ENCODE results near the gene C11orf97.

DNA sequence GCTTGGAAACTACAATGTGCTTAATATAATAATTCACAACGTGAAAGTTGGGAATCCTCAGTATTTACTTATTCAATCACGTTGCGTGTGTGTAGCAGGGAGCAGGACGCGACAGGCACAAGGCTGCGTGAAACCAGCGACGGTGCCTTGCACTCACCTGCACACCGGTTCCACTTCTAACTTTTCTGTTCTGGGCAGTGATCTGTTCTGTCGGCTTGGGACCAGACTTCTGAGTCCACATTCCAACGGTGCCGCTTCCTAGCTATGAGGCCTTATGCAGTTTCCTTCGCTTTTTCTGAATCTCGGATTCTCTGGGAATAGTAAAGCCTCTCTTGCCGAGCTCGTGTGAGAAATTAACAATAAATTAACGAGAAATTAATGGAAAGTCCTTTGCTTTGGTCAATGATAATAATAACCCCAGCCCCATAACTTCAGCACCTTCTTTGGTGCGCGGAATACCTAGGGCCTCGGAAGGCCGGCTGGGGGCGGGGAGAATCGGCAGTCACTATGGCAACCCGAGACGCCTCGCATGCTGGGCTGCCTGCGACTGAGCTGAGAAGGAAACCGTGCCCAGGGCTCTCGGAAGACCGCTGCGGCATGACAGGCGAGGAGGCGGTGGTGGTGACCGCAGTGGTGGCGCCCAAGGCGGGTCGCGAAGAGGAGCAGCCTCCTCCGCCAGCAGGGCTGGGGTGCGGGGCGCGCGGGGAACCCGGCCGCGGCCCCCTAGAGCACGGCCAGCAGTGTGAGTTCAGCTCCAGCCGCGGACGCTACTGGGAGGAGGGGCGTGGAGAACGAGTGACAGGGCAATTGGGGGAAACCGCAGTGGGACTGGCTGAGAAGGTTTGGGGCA, at the start of gene C11orf97:
- TF ChIP-seq POLR2A (IDR thresholded peaks at IDR 0.05): no peak
- TF ChIP-seq, protein P1, sequence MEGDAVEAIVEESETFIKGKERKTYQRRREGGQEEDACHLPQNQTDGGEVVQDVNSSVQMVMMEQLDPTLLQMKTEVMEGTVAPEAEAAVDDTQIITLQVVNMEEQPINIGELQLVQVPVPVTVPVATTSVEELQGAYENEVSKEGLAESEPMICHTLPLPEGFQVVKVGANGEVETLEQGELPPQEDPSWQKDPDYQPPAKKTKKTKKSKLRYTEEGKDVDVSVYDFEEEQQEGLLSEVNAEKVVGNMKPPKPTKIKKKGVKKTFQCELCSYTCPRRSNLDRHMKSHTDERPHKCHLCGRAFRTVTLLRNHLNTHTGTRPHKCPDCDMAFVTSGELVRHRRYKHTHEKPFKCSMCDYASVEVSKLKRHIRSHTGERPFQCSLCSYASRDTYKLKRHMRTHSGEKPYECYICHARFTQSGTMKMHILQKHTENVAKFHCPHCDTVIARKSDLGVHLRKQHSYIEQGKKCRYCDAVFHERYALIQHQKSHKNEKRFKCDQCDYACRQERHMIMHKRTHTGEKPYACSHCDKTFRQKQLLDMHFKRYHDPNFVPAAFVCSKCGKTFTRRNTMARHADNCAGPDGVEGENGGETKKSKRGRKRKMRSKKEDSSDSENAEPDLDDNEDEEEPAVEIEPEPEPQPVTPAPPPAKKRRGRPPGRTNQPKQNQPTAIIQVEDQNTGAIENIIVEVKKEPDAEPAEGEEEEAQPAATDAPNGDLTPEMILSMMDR (IDR thresholded peaks at IDR 0.05): no peak

All from body of pancreas (tissue), 4 donors.